UCSD-AML1 (cell line): Measurements from ENCODE around the gene GRIFIN.

Experiments
- DNase-seq: peaks from one replicate; lab custom pipeline; 2025; ENCODE audit not compliant: unreplicated experiment; lab: John Stamatoyannopoulos, UW

Gene GRIFIN

DNA sequence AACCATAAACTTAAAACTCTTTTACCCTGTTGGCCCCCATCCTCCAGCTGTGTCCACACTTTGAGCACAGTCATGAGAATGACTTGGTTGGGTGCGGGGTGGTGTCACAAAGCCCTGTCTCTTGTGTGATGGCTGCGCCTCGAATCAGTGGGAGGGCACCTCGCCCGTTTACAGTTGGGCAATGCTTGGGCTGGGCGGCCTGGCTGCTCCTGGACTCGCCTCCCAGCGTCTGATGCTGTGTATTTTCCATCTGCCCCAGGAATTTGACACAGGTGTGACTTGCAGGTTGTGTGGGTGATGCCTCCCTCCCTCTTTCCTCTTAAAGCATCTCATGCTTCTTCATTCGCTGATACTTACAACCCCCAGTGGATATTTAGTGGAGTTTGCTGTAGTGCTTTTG is 39.1 kb downstream of the GRIFIN start:
- no peak for DNase-seq

DNA sequence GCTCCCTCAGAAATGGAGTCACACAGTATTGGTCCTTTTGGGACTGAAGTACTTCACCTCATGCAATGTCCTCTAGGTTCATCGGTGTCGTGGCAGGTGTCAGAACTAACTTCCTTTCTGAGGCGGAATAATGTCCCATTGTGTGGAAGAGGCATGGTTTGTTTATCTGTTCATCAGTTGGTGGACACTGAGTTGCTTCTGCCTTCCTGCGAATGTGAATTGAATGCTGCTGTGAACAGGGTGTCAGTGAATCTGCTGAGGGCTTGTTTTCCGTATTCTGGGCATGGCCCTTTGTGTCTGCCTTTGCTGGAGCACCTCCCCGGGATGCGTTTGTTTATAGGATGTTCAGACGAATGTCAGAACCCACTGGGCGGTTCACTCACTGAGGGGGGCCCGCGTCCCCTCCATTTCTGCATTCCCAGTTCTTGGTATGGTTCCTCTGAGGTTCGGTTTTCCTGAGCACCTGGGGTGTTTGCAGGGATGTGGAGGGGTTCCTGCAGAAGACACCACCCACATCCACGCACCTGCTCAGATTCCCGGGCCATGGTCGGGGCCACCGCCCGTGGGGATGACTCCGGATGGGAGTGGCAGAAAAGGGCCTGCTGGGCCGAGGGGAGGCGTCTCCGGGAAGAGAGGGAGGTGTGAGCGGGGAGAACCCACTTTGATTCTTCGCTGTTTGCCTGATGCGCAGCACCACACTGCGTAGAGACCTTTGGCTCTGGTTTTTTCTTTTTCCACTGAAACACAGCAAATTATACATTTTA is 39.7 kb downstream of the GRIFIN start:
- DNase-seq: no peak

DNA sequence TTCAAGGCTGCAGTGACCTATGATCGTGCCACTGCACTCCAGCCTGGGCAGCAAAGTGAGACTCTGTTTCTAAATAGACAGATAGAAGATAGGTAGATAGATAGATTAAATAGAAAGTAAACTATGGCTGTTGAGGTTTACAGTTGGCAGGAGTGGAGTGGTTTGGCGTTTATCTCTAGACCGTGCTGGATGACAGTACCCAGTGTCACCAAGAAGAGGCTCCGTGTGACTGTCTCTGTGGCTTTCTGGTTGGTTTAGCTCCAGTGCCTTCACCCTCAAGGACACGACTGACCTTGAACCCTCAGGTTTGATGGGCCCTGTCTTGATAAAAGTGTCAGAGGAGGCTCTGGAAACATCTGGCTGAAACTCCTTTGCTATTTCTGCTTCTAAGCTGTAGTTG is 41.1 kb downstream of the GRIFIN start:
- DNase-seq: no peak

DNA sequence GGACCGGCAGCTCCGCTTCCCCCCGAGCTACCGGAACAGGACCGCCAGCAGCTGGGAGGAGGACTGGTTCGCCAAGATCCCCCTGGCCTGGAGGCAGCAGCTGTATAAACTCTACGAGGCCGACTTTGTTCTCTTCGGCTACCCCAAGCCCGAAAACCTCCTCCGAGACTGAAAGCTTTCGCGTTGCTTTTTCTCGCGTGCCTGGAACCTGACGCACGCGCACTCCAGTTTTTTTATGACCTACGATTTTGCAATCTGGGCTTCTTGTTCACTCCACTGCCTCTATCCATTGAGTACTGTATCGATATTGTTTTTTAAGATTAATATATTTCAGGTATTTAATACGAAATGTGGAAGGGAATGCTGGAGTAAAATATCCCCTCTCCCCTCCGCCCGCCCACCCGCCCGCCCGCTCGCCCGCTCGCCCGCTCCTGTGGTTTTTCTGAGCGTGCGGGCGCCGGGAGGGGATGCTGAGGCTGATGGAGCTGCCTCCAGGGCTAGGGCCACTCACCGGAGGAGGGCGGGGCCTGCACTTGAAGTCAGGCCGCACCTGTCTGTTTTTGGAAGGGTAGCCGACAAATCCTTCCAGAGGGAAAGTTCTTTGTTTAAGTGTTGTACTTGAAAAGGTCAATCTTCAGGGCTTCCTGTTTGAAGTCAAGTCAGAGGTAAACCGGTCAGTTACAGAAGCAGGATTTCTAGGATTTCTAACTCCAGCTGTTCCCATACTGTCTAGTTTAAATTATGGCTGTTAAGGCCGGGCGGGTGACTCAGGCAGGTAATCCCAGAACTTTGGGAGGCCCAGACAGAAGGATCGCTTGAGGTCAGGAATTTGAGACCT is 42.3 kb downstream of the GRIFIN start:
- DNase-seq: no peak

DNA sequence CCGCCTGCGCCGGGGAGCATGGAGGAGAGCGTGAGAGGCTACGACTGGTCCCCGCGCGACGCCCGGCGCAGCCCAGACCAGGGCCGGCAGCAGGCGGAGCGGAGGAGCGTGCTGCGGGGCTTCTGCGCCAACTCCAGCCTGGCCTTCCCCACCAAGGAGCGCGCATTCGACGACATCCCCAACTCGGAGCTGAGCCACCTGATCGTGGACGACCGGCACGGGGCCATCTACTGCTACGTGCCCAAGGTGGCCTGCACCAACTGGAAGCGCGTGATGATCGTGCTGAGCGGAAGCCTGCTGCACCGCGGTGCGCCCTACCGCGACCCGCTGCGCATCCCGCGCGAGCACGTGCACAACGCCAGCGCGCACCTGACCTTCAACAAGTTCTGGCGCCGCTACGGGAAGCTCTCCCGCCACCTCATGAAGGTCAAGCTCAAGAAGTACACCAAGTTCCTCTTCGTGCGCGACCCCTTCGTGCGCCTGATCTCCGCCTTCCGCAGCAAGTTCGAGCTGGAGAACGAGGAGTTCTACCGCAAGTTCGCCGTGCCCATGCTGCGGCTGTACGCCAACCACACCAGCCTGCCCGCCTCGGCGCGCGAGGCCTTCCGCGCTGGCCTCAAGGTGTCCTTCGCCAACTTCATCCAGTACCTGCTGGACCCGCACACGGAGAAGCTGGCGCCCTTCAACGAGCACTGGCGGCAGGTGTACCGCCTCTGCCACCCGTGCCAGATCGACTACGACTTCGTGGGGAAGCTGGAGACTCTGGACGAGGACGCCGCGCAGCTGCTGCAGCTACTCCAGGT is 43.1 kb downstream of the GRIFIN start:
- DNase-seq: no peak

DNA sequence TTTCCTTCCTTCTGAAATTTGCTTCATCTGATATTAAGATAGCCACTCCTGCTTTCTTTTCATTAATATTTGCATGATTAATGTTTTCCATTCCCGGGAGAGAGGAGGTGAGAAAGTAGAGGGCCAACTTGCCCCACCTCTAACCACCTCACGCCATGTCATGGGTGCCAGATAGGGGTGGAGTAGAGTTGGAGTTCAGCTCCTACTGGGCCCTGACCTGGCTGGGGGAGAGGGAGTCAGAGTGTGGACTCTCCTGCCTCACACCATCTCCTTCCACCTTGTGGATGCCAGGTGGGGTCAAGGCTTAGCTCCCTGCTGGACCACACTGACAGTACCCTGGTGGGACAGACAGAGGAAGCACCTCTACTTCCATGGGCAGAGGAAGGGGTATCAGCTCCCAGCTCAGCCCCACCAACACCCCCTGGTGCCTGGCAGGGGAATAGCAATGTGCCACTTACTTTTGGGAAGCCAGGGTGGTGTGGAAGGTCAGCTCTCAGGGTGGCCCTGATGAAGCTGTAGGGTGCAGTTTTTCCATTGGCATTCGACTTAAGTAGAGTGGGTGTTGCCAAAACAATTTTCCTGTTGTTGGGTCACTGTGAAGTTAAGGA is 44.8 kb downstream of the GRIFIN start:
- DNase-seq: peak; percentile 25

DNA sequence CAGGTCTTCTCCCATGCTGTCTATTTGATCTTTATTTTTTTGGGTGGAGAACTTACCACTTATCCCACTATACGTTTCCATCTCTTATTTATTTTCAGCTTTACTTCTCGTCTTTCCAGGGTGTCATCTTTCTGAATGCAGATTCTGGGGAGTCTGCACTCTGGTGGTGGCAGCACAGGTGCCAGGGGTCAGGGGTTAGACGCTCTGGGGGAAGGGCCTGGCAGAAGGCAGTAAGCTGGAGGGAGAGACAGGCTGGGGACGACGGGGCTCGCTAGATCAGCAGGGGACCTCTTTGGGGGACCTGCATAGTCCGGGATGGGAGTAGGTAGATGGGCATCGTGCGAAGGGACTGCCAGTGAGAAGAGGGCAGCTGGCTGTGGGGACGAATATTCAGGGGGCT is 50.4 kb downstream of the GRIFIN start:
- no peak for DNase-seq
